ENCODE measurements around the gene FBXL20. TPM values are rescaled to one million over a fixed set of nuclear protein-coding genes. Genes with fewer than 3 reads are reported as not detected.

The FBXL20 gene
- total and polyA plus RNA-seq, 2 donors (not counting 3 experiments of a cell fraction or from before 2014, with no cell fraction given): 4.6 to 18.0 TPM

GRCh38 chr17:39271546-39271945 lies 129.9 kb downstream of the FBXL20 start:
- Histone ChIP-seq H3K4me1 (ENCODE audit: control insufficient read depth, extremely low read depth, insufficient read depth, low read length) (no peaks in the 10 kb centered on the region), H3K79me2 (ENCODE audit: control insufficient read depth, insufficient read depth, low read length) (no peaks in the 10 kb centered on the region), H3K4me3 (replicated peaks in 1 of 3; ENCODE audit: insufficient read depth in 1 of 3, low read depth in 1 of 3, low read length in 3 of 3) (no peak overlapping the region), H2AFZ (ENCODE audit: low read depth, low read length) (no peak overlapping the region), H3K9me3 (replicated peaks; ENCODE audit: control insufficient read depth, insufficient read depth, low read length) (no peaks in the 10 kb centered on the region), H3K9me1 (replicated peaks; ENCODE audit: control insufficient read depth, extremely low read depth, insufficient read depth, low read length) (no peaks in the 10 kb centered on the region), H3K4me2 (ENCODE audit: insufficient read depth, low read length) (no peak overlapping the region), H4K20me1 (replicated peaks; ENCODE audit: control insufficient read depth, extremely low read depth, insufficient read depth, low read length) (no peaks in the 10 kb centered on the region), H3K27me3 (ENCODE audit: control insufficient read depth in 2 of 2, insufficient read depth in 2 of 2, low read length in 2 of 2) (no peaks in the 10 kb centered on the region), H3K9ac (replicated peaks; ENCODE audit: extremely low read depth, insufficient read depth, low read length) (no peak overlapping the region), H3K27ac (ENCODE audit: insufficient read depth, low read depth, low read length) (no peak overlapping the region), H3K36me3 (ENCODE audit: control insufficient read depth in 2 of 2, extremely low read depth in 1 of 2, insufficient read depth in 2 of 2, low read length in 2 of 2) (peaks cover 0 to 2% of the 10 kb centered on the region in 2 experiments)
- dilution Hi-C loops (cut with MboI; ENCODE audit: extremely low pct_ligation_motif_present, low sequenced_read_pairs): no loop called here
- ChIA-PET POLR2A (no interaction called here), CTCF (interaction anchor here (0.6 to 2.3 kb wide), 11 partner anchors 10 to 350 kb away, joined by 3 to 12 read pairs (median 4); partner anchors contain the start of gene FBXL20)
- intact Hi-C loops (cut with micrococcal nuclease): loop anchor here (2.0 kb wide), 1 partner anchor 129 kb away; the partner anchor contains the start of gene FBXL20
- FAIRE-seq (no peak), DNase-seq (ENCODE audit: low read depth, low spot score) (no peak)
- BruUV-seq (replicated peaks): no TSS peak
- TF ChIP-seq CTCF (IDR thresholded peaks at IDR 0.05; ENCODE audit: extremely low read depth in 1 of 2, insufficient read depth in 1 of 2, low read depth in 1 of 2, low read length in 2 of 2) (no peak), MYC (IDR thresholded peaks at IDR 0.05; ENCODE audit: low read depth, low read length) (no peak)

DNA sequence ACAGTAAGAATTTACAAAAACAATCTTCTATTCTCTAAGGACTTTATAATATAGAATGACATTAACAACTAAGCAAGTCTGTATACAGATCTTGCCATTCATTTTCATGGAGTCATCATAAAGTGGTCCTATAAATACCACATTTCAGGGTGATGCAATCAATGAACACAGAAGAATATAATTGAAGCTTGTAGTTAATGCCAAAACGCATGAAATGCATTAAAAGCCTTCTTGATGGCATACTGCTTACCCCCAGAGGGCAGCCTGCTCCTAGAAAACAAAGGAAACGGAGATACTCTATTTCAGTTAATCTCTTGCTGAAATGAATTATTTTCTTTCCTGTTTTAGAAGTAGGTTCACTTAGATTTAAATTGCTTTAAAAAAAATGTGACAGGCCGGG lies 130.5 kb downstream of the FBXL20 start:
- peak; percentile 39 for DNase-seq (ENCODE audit: low read depth, low spot score)
- CTCF ChIA-PET: interaction anchor here (0.6 to 2.3 kb wide), 11 partner anchors 10 to 351 kb away, joined by 3 to 12 read pairs (median 4); partner anchors contain the start of gene FBXL20
- peak; percentile 71 for FAIRE-seq

More for the DNA sequence above, 130.5 kb downstream of the FBXL20 start:
- no peak overlapping the region for H3K4me2 ChIP-seq (ENCODE audit: insufficient read depth, low read length)
- no TSS peak for BruUV-seq (replicated peaks)
- H3K9me3 ChIP-seq (replicated peaks; ENCODE audit: control insufficient read depth, insufficient read depth, low read length): no peaks in the 10 kb centered on the region
- H3K9ac ChIP-seq (replicated peaks; ENCODE audit: extremely low read depth, insufficient read depth, low read length): no peak overlapping the region
- POLR2A ChIA-PET: no interaction called here
- H3K4me3 ChIP-seq (replicated peaks in 1 of 3; ENCODE audit: insufficient read depth in 1 of 3, low read depth in 1 of 3, low read length in 3 of 3): no peak overlapping the region
- no peaks in the 10 kb centered on the region for H3K79me2 ChIP-seq (ENCODE audit: control insufficient read depth, insufficient read depth, low read length)
- TF ChIP-seq POLR2A (IDR thresholded peaks at IDR 0.05; ENCODE audit: low read depth, low read length): no peak
- peak; percentile 11 to 27 for TF ChIP-seq CTCF (IDR thresholded peaks at IDR 0.05; ENCODE audit: extremely low read depth in 1 of 2, insufficient read depth in 1 of 2, low read depth in 1 of 2, low read length in 2 of 2)
- no peak for TF ChIP-seq EZH2 (IDR thresholded peaks at IDR 0.05; ENCODE audit: borderline replicate concordance, low read depth, low read length, severe bottlenecking)
- H2AFZ ChIP-seq (ENCODE audit: low read depth, low read length): no peak overlapping the region
- H3K36me3 ChIP-seq (ENCODE audit: control insufficient read depth in 2 of 2, extremely low read depth in 1 of 2, insufficient read depth in 2 of 2, low read length in 2 of 2): peaks cover 0 to 2% of the 10 kb centered on the region in 2 experiments
- intact Hi-C loops (cut with micrococcal nuclease) (loop anchor here (2.0 kb wide), 1 partner anchor 130 kb away; the partner anchor contains the start of gene FBXL20), dilution Hi-C loops (cut with MboI; ENCODE audit: extremely low pct_ligation_motif_present, low sequenced_read_pairs) (no loop called here)
- no peaks in the 10 kb centered on the region for H3K9me1 ChIP-seq (replicated peaks; ENCODE audit: control insufficient read depth, extremely low read depth, insufficient read depth, low read length)
- no peaks in the 10 kb centered on the region for H3K4me1 ChIP-seq (ENCODE audit: control insufficient read depth, extremely low read depth, insufficient read depth, low read length)
- H4K20me1 ChIP-seq (replicated peaks; ENCODE audit: control insufficient read depth, extremely low read depth, insufficient read depth, low read length): no peaks in the 10 kb centered on the region
- no peaks in the 10 kb centered on the region for H3K27me3 ChIP-seq (ENCODE audit: control insufficient read depth in 2 of 2, insufficient read depth in 2 of 2, low read length in 2 of 2)
- H3K27ac ChIP-seq (ENCODE audit: insufficient read depth, low read depth, low read length): no peak overlapping the region

Measured in endothelial cell of umbilical vein (primary cell).